HepG2 (cell line): ENCODE data around the gene CPT1C. TPM values are rescaled to one million over a fixed set of nuclear protein-coding genes. Genes with fewer than 3 reads are reported as not detected.

Experiments
- ATAC-seq: fragments of 200-7000 bp; cut with Tn5 transposase; 3 replicates; pipeline ENCODE4 v1.9.1; 2020; ENCODE audit warnings: mild to moderate bottlenecking, moderate library complexity
- BruUV-seq: library from RNA; stranded (reverse); fragments of 400-500 nt; replicated peaks from 2 replicates; lab custom pipeline; 2021; lab: Mats Ljungman, UMichigan
- CTCF ChIA-PET: fragments of 300-600 bp; formaldehyde crosslinking; extraction: SDS; loops from one replicate; lab custom pipeline; 2021; ENCODE audit warnings: low total read pairs, inconsistent platforms, low intra/inter-chr PET ratio; lab: Yijun Ruan, JAX
- POLR2A ChIA-PET: fragments of 350-600 bp; sonication (Branson Sonifier 250); formaldehyde crosslinking; loops from one replicate; lab custom pipeline; 2020; ENCODE audit warnings: antibody characterized with exemption, inconsistent platforms; lab: Yijun Ruan, JAX
- DNase-seq: peaks from one replicate; pipeline ENCODE4 v3.0.0-alpha.2; 2015; ENCODE audit warnings: low spot score
- FAIRE-seq: peaks from 3 replicates; lab custom pipeline; 2011; peaks lifted over from hg19 to GRCh38; lab: Jason Lieb, UNC
- H2AFZ ChIP-seq: one replicate; pipeline ENCODE4 v1.6.1; 2011; ENCODE audit warnings: low read length, inconsistent platforms
- H3K27ac ChIP-seq: fragments of 300-600 bp; 3 replicates; pipeline ENCODE4 v1.8.0; 2011; ENCODE audit warnings: mixed run types, mild to moderate bottlenecking, mixed read lengths, low read length, inconsistent platforms; ENCODE audit not compliant: insufficient read depth; ENCODE audit errors: extremely low read length
- H3K27me3 ChIP-seq, 2 experiments: fragments of 200-600 bp in 1 of 2; 2 replicates in 1 of 2; 3 replicates in 1 of 2; pipeline versions ENCODE4 v1.6.0 to v1.8.0; 2011; ENCODE audit warnings: low read length in 2 of 2, mild to moderate bottlenecking in 2 of 2, moderate library complexity in 2 of 2, inconsistent platforms in 1 of 2; ENCODE audit not compliant: insufficient read depth in 2 of 2, control insufficient read depth in 1 of 2
- H3K36me3 ChIP-seq, 2 experiments: fragments of 200-600 bp in 1 of 2; replicated peaks in 1 of 2; 2 replicates in 1 of 2; 3 replicates in 1 of 2; pipeline versions ENCODE4 v1.5.1 to v1.8.0; 2011; ENCODE audit warnings: low read length in 2 of 2, inconsistent platforms in 1 of 2; ENCODE audit not compliant: insufficient read depth in 2 of 2, control insufficient read depth in 1 of 2
- H3K4me1 ChIP-seq: 2 replicates; pipeline ENCODE4 v1.5.1; 2012; ENCODE audit warnings: low read length, inconsistent platforms; ENCODE audit not compliant: insufficient read depth
- H3K4me2 ChIP-seq: 2 replicates; pipeline ENCODE4 v1.6.0; 2011; ENCODE audit warnings: low read depth, low read length, inconsistent platforms
- H3K4me3 ChIP-seq, 3 experiments: fragments of 200-600 bp in 1 of 3; sonication (generic), shearing (Covaris generic) in 1 of 3; replicated peaks in 1 of 3; 2 replicates each; pipeline ENCODE4 v1.5.1; 2011 to 2016; ENCODE audit warnings: low read length in 3 of 3, inconsistent platforms in 2 of 3, low read depth in 2 of 3, mild to moderate bottlenecking in 2 of 3, control low read depth in 1 of 3, mixed read lengths in 1 of 3; ENCODE audit not compliant: insufficient read depth in 1 of 3
- H3K79me2 ChIP-seq: one replicate; pipeline ENCODE4 v1.6.1; 2011; ENCODE audit warnings: low read length, inconsistent platforms; ENCODE audit not compliant: insufficient read depth
- H3K9ac ChIP-seq: 2 replicates; pipeline ENCODE4 v1.6.0; 2011; ENCODE audit warnings: mild to moderate bottlenecking, low read depth, low read length, inconsistent platforms; ENCODE audit not compliant: insufficient read depth
- H3K9me3 ChIP-seq: 2 replicates; pipeline ENCODE4 v1.5.1; 2012; ENCODE audit warnings: mild to moderate bottlenecking, low read length
- H4K20me1 ChIP-seq: 2 replicates; pipeline ENCODE4 v1.6.0; 2011; ENCODE audit warnings: inconsistent platforms, mild to moderate bottlenecking, low read length, moderate library complexity; ENCODE audit not compliant: insufficient read depth
- ATF7 ChIP-seq, 2 experiments: fragments of 450-650 bp in 1 of 2; sonication (generic) in 1 of 2; formaldehyde crosslinking in 1 of 2; IDR thresholded peaks; 2 replicates each; pipeline versions ENCODE4 v1.4.0 to v1.6.1; 2016 to 2020; ENCODE audit warnings: antibody characterized with exemption in 1 of 2, mild to moderate bottlenecking in 1 of 2, missing genetic modification reagents in 1 of 2
- CTCF ChIP-seq: sonication (generic); formaldehyde crosslinking; IDR thresholded peaks from 2 replicates; pipeline ENCODE4 v1.5.0; 2020; ENCODE audit warnings: mild to moderate bottlenecking, missing genetic modification reagents, moderate library complexity
- ELF3 ChIP-seq: IDR thresholded peaks from 2 replicates; pipeline ENCODE4 v1.6.1; 2016; ENCODE audit warnings: missing genetic modification reagents, missing compliant biosample characterization
- FOXJ3 ChIP-seq: sonication (generic); formaldehyde crosslinking; IDR thresholded peaks from 2 replicates; pipeline ENCODE4 v1.4.0; 2020; ENCODE audit warnings: missing genetic modification reagents, mild to moderate bottlenecking, borderline replicate concordance
- GTF2F1 ChIP-seq: fragments of 150-350 bp; IDR thresholded peaks from 2 replicates; pipeline ENCODE4 v1.6.1; 2014; ENCODE audit warnings: low read length
- JUNB ChIP-seq: sonication (generic); formaldehyde crosslinking; IDR thresholded peaks from 2 replicates; pipeline ENCODE4 v1.8.0; 2022; ENCODE audit warnings: missing genetic modification reagents, mild to moderate bottlenecking, borderline replicate concordance
- KDM2A ChIP-seq: sonication (generic); formaldehyde crosslinking; IDR thresholded peaks from 2 replicates; pipeline ENCODE4 v1.4.0; 2020; ENCODE audit warnings: low read depth, missing genetic modification reagents, borderline replicate concordance
- KMT2A ChIP-seq: sonication (generic); formaldehyde crosslinking; IDR thresholded peaks from 2 replicates; pipeline ENCODE4 v1.4.0; 2020; ENCODE audit warnings: missing genetic modification reagents
- MYC ChIP-seq: sonication (generic); formaldehyde crosslinking; IDR thresholded peaks from 2 replicates; pipeline ENCODE4 v1.9.0; 2021; ENCODE audit warnings: missing genetic modification reagents, borderline replicate concordance
- REPIN1 ChIP-seq: sonication (generic); formaldehyde crosslinking; IDR thresholded peaks from 2 replicates; pipeline ENCODE4 v1.8.0; 2022; ENCODE audit warnings: missing genetic modification reagents, low read depth, mild to moderate bottlenecking, borderline replicate concordance
- ZNF558 ChIP-seq: sonication (generic); formaldehyde crosslinking; IDR thresholded peaks from 2 replicates; pipeline ENCODE4 v1.9.0; 2022; ENCODE audit warnings: mild to moderate bottlenecking, missing genetic modification reagents, borderline replicate concordance
- ZNF615 ChIP-seq: sonication (generic); formaldehyde crosslinking; IDR thresholded peaks from 2 replicates; pipeline ENCODE4 v1.5.0; 2020; ENCODE audit warnings: mild to moderate bottlenecking, missing genetic modification reagents, borderline replicate concordance
- ZNF788 ChIP-seq: sonication (generic); formaldehyde crosslinking; IDR thresholded peaks from 2 replicates; pipeline ENCODE4 v1.5.0; 2020; ENCODE audit warnings: mild to moderate bottlenecking, missing genetic modification reagents, borderline replicate concordance
- ZNF879 ChIP-seq: sonication (generic); formaldehyde crosslinking; IDR thresholded peaks from 2 replicates; pipeline ENCODE4 v1.8.1; 2023; ENCODE audit warnings: missing genetic modification reagents
- ZSCAN31 ChIP-seq: sonication (generic); formaldehyde crosslinking; IDR thresholded peaks from 2 replicates; pipeline ENCODE4 v1.5.0; 2020; ENCODE audit warnings: low read depth, mild to moderate bottlenecking, missing genetic modification reagents
- WGBS: methylation state at CpG from one replicate; pipeline ENCODE4 v1.1.6; 2017; ENCODE audit warnings: low lambda C conversion rate; 5-methylcytosine and 5-hydroxymethylcytosine counted together
- in situ Hi-C: cut with HindIII; loops from 2 replicates; pipeline ENCODE4 v1.10.0; 2017; ENCODE audit warnings: low pct_unique_long_range_greater_than_20kb; ENCODE audit not compliant: extremely low pct_ligation_motif_present
- intact Hi-C: fragments of 100-400 bp; cut with micrococcal nuclease; formaldehyde crosslinking; loops from one replicate; pipeline ENCODE4 v1.10.0; 2022; ENCODE audit not compliant: unreplicated experiment
- polyA plus RNA-seq, 8 experiments: library from polyadenylated mRNA; depleted of rRNA in 3 of 8; stranded (reverse) in 7 of 8; unstranded in 1 of 8; fragments of >200 nt; fragmentation: Illumina TruSeq in 4 of 8; extraction: Trizol in 4 of 8; gene quantifications; 2 replicates each; pipeline versions ENCODE4 v1.2.1 to v1.2.3, GENCODE V29; 2011 to 2016; ENCODE audit warnings: low read depth in 4 of 8, missing spikeins in 1 of 8, mixed read lengths in 1 of 8; ENCODE audit not compliant: insufficient read depth in 1 of 8
- total RNA-seq, 5 experiments: library from RNA; depleted of rRNA; stranded (reverse); fragments of >200 nt; fragmentation: Illumina TruSeq; extraction: Trizol; gene quantifications; 2 replicates each; pipeline ENCODE4 v1.2.3, GENCODE V29; 2016; ENCODE audit warnings: low read depth in 1 of 5

The CPT1C gene
- total and polyA plus RNA-seq, 2 of the 13 experiments (the other 11 are each of a cell fraction or from before 2014, with no cell fraction given) = 0.18 TPM; not detected in 1

GRCh38 chr19:49761249-49761624 is 70.3 kb downstream of the CPT1C start:
- intact Hi-C loops = loop anchor here (10.0 kb wide), 1 partner anchor 54 kb away; the partner anchor contains the start of genes FUZ and MED25
- no peak for ATAC-seq
- WGBS = 20% methylated on average over 1 of the region's 1 CpG
- H3K79me2 ChIP-seq = no peaks in the 10 kb centered on the region
- no peak overlapping the region for H3K27ac ChIP-seq
- no peak overlapping the region for H3K9ac ChIP-seq
- POLR2A ChIA-PET = no interaction called here
- H3K27me3 ChIP-seq = peaks cover 0 to 7% of the 10 kb centered on the region in 2 experiments; a peak in 1 of 5 replicates
- no peak overlapping the region for H3K4me3 ChIP-seq
- no TSS peak for BruUV-seq
- TF ChIP-seq ZSCAN31 (CRISPR knock-in tag) = no peak
- no peak for TF ChIP-seq ZNF879 (CRISPR knock-in tag)
- TF ChIP-seq ZNF615 (CRISPR knock-in tag) = no peak
- no peak for TF ChIP-seq KMT2A (CRISPR knock-in tag)
- TF ChIP-seq JUNB (CRISPR knock-in tag) = no peak
- TF ChIP-seq ATF7 (IDR thresholded peaks at IDR 0.05) = no peak
- no peak for TF ChIP-seq ATF7 (CRISPR knock-in tag; IDR thresholded peaks at IDR 0.05)
- TF ChIP-seq CTCF (CRISPR knock-in tag) = no peak
- TF ChIP-seq FOXJ3 (CRISPR knock-in tag) = no peak
- no peak for TF ChIP-seq REPIN1
- no peak for TF ChIP-seq GTF2F1
- no peak for TF ChIP-seq MYC (CRISPR knock-in tag)
- no peak for TF ChIP-seq ELF3 (CRISPR knock-in tag)
- no peak for TF ChIP-seq KDM2A (CRISPR knock-in tag)
- no peak for TF ChIP-seq ZNF788 (CRISPR knock-in tag)
- TF ChIP-seq ZNF558 (CRISPR knock-in tag) = no peak
- H2AFZ ChIP-seq = no peak overlapping the region
- H4K20me1 ChIP-seq = no peaks in the 10 kb centered on the region
- peak overlapping the region; percentile 23; the same call in 1 of the 2 replicates for H3K4me2 ChIP-seq
- in situ Hi-C loops = no loop called here
- CTCF ChIA-PET = no interaction called here
- no peak for FAIRE-seq
- peaks cover 33% of the 10 kb centered on the region for H3K4me1 ChIP-seq
- DNase-seq = no peak
- H3K9me3 ChIP-seq = 0 out of 2 replicates have a peak, but pooled peaks cover under 1% of the 10 kb centered on the region
- H3K36me3 ChIP-seq = no peaks in the 10 kb centered on the region
